Measurements from ENCODE around the gene RALGAPA2. TPM values are rescaled to one million over a fixed set of nuclear protein-coding genes. Genes with fewer than 3 reads are reported as not detected.

RALGAPA2 gene
- total and polyA plus RNA-seq, 2 donors from 2014 or later = 5.9 to 66.7 TPM

- Histone ChIP-seq H3K27ac (ENCODE audit: low read depth in 2 of 2, low read length in 2 of 2) (no peak overlapping the region), H3K4me1 (ENCODE audit: control insufficient read depth in 2 of 3, insufficient read depth in 2 of 3, low read depth in 1 of 3, low read length in 3 of 3) (peaks cover 0 to 5% (median 0%) of the 10 kb centered on the region in 3 donors), H3K4me3 (ENCODE audit: low read length in 3 of 3) (no peak overlapping the region), H3K36me3 (ENCODE audit: control insufficient read depth in 2 of 3, insufficient read depth in 3 of 3, low read length in 3 of 3) (no peaks in the 10 kb centered on the region), H3K27me3 (ENCODE audit: control insufficient read depth, insufficient read depth, low read length) (no peaks in the 10 kb centered on the region), H3K9ac (ENCODE audit: low read length in 3 of 3) (no peak overlapping the region), H3K9me3 (ENCODE audit: control insufficient read depth in 2 of 3, insufficient read depth in 1 of 3, low read length in 3 of 3) (no peaks in the 10 kb centered on the region)
- intact Hi-C loops (cut with DNase I) = no loop called here
- no peak for TF ChIP-seq CTCF (IDR thresholded peaks at IDR 0.05; ENCODE audit: borderline replicate concordance, extremely low read depth, insufficient read depth)
- no peak for FAIRE-seq
- DNase-seq = no peak
Observed at GRCh38 chr20:20699917-20700316, 12.5 kb downstream of the RALGAPA2 start.

- TF ChIP-seq CTCF (IDR thresholded peaks at IDR 0.05; ENCODE audit: borderline replicate concordance, extremely low read depth, insufficient read depth) = no peak
- Histone ChIP-seq H3K27me3 (ENCODE audit: control insufficient read depth, insufficient read depth, low read length) (no peaks in the 10 kb centered on the region), H3K9me3 (ENCODE audit: control insufficient read depth in 2 of 3, insufficient read depth in 1 of 3, low read length in 3 of 3) (no peaks in the 10 kb centered on the region), H3K9ac (ENCODE audit: low read length in 3 of 3) (no peak overlapping the region), H3K4me1 (ENCODE audit: control insufficient read depth in 2 of 3, insufficient read depth in 2 of 3, low read depth in 1 of 3, low read length in 3 of 3) (peaks cover 0 to under 1% (median 0%) of the 10 kb centered on the region in 3 donors), H3K4me3 (ENCODE audit: low read length in 3 of 3) (no peak overlapping the region), H3K36me3 (ENCODE audit: control insufficient read depth in 2 of 3, insufficient read depth in 3 of 3, low read length in 3 of 3) (no peaks in the 10 kb centered on the region), H3K27ac (ENCODE audit: low read depth in 2 of 2, low read length in 2 of 2) (no peak overlapping the region)
- intact Hi-C loops (cut with DNase I) = no loop called here
- DNase-seq (no peak), FAIRE-seq (no peak)
Observed at GRCh38 chr20:20699144-20699543, 13.3 kb downstream of the RALGAPA2 start.

GRCh38 chr20:20697325-20697845 lies 15.1 kb downstream of the RALGAPA2 start:
- intact Hi-C loops (cut with DNase I) = no loop called here
- Histone ChIP-seq H3K27me3 (ENCODE audit: control insufficient read depth, insufficient read depth, low read length) (no peaks in the 10 kb centered on the region), H3K36me3 (ENCODE audit: control insufficient read depth in 2 of 3, insufficient read depth in 3 of 3, low read length in 3 of 3) (no peaks in the 10 kb centered on the region), H3K4me1 (ENCODE audit: control insufficient read depth in 2 of 3, insufficient read depth in 2 of 3, low read depth in 1 of 3, low read length in 3 of 3) (no peaks in the 10 kb centered on the region), H3K4me3 (ENCODE audit: low read length in 3 of 3) (no peak overlapping the region), H3K9me3 (ENCODE audit: control insufficient read depth in 2 of 3, insufficient read depth in 1 of 3, low read length in 3 of 3) (no peaks in the 10 kb centered on the region), H3K27ac (ENCODE audit: low read depth in 2 of 2, low read length in 2 of 2) (no peak overlapping the region), H3K9ac (ENCODE audit: low read length in 3 of 3) (no peak overlapping the region)
- FAIRE-seq = no peak
- no peak for DNase-seq
- no peak for TF ChIP-seq CTCF (IDR thresholded peaks at IDR 0.05; ENCODE audit: borderline replicate concordance, extremely low read depth, insufficient read depth)

- intact Hi-C loops (cut with DNase I) = no loop called here
- no peaks in the 10 kb centered on the region for H3K36me3 ChIP-seq (ENCODE audit: control insufficient read depth in 2 of 3, insufficient read depth in 3 of 3, low read length in 3 of 3)
- no peak overlapping the region for H3K27ac ChIP-seq (ENCODE audit: low read depth in 2 of 2, low read length in 2 of 2)
- no peak for TF ChIP-seq CTCF (IDR thresholded peaks at IDR 0.05; ENCODE audit: borderline replicate concordance, extremely low read depth, insufficient read depth)
- no peak overlapping the region for H3K4me3 ChIP-seq (ENCODE audit: low read length in 3 of 3)
- H3K27me3 ChIP-seq (ENCODE audit: control insufficient read depth, insufficient read depth, low read length) = no peaks in the 10 kb centered on the region
- FAIRE-seq = no peak
- H3K4me1 ChIP-seq (ENCODE audit: control insufficient read depth in 2 of 3, insufficient read depth in 2 of 3, low read depth in 1 of 3, low read length in 3 of 3) = no peaks in the 10 kb centered on the region
- no peak overlapping the region for H3K9ac ChIP-seq (ENCODE audit: low read length in 3 of 3)
- DNase-seq = no peak
- H3K9me3 ChIP-seq (ENCODE audit: control insufficient read depth in 2 of 3, insufficient read depth in 1 of 3, low read length in 3 of 3) = no peaks in the 10 kb centered on the region
Observed at GRCh38 chr20:20695250-20695816, 17.1 kb downstream of the RALGAPA2 start.

Data from kidney (tissue), 14 donors.